AG04450 (cell line): Measurements from ENCODE around the gene ZNF207. TPM values are rescaled to one million over a fixed set of nuclear protein-coding genes. Genes with fewer than 3 reads are reported as not detected.

Source experiments
- CTCF ChIA-PET: fragments of 300-600, 350-600 bp; formaldehyde crosslinking; extraction: SDS; loops from one replicate; lab custom pipeline; 2022; ENCODE audit warnings: antibody characterized with exemption, inconsistent platforms; lab: Charles Lee
- POLR2A ChIA-PET: fragments of 350-600 bp; formaldehyde crosslinking; extraction: SDS; loops from one replicate; lab custom pipeline; 2021; ENCODE audit warnings: antibody characterized with exemption, inconsistent platforms; lab: Yijun Ruan, JAX
- DNase-seq: peaks from one replicate; pipeline ENCODE4 v3.0.0-alpha.2; 2011; ENCODE audit warnings: low read depth, low spot score
- H3K27ac ChIP-seq: one replicate; pipeline ENCODE4 v1.5.1; 2012; ENCODE audit warnings: low read depth, low read length, control low read depth
- H3K27me3 ChIP-seq: one replicate; pipeline ENCODE4 v1.6.0; 2012; ENCODE audit warnings: low read length; ENCODE audit not compliant: control insufficient read depth, insufficient read depth
- H3K4me3 ChIP-seq: 2 replicates; pipeline ENCODE4 v1.5.1; 2011; ENCODE audit warnings: mild to moderate bottlenecking, low read depth, low read length, control low read depth
- H3K9me3 ChIP-seq: 2 replicates; pipeline ENCODE4 v1.5.1; 2012; ENCODE audit warnings: low read length; ENCODE audit not compliant: control insufficient read depth, insufficient read depth
- CTCF ChIP-seq: IDR thresholded peaks from 2 replicates; pipeline ENCODE4 v1.5.1; 2011; ENCODE audit warnings: low read depth, low read length, control low read depth, inconsistent platforms
- polyA plus RNA-seq: library from polyadenylated mRNA; depleted of rRNA; stranded (reverse); fragments of >200 nt; gene quantifications from 2 replicates; pipeline ENCODE4 v1.2.3, GENCODE V29; 2011

Gene ZNF207
- polyA plus RNA-seq, 1 experiment = 239 TPM

GRCh38 chr17:32356378-32356743 is 6.4 kb downstream of the ZNF207 start:
- no peaks in the 10 kb centered on the region for H3K27me3 ChIP-seq
- H3K4me3 ChIP-seq = no peak overlapping the region
- DNase-seq = no peak
- no peak for TF ChIP-seq CTCF
- ChIA-PET CTCF (no interaction called here), POLR2A (no interaction called here)
- H3K27ac ChIP-seq = no peak overlapping the region
- no peaks in the 10 kb centered on the region for H3K9me3 ChIP-seq

DNA sequence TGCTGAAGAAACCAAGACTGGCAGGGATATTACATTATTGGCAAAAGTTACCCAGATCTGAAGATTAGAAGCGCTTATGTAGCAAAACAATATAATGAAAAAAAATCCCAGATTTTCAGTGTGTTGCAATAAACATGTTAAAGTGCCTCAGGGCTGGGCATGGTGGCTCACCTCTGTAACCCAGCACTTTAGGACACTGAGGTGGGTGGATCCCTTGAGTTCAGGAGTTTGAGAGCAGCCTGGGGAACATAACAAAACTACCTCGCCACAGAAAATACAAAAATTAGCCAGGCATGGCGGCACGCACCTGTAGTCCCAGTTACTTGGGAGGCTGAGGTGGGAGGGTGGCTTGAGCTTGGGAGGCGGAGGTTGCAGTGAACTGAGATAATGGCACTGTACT is 6.8 kb downstream of the ZNF207 start:
- Histone ChIP-seq H3K27ac (no peak overlapping the region), H3K9me3 (no peaks in the 10 kb centered on the region), H3K27me3 (no peaks in the 10 kb centered on the region), H3K4me3 (no peak overlapping the region)
- ChIA-PET POLR2A (no interaction called here), CTCF (no interaction called here)
- no peak for DNase-seq
- TF ChIP-seq CTCF = no peak

DNA sequence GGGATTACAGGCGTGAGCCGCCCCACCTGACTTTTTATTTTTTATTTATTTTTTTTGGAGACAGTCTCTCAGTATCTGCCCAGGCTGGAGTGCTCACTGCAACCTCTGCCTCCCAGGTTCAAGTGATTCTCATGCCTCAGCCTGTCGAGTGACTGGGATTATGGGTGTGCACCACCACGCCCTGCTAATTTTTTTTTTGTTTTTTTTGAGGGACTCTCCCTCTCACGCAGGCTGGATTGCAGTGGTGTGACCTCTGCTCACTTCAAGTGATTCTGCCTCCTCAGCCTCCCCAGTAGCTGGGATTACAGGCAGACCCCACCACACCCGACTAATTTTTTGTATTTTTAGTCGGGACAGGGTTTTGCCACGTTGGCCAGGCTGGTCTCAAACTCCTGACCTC is 7.7 kb downstream of the ZNF207 start:
- Histone ChIP-seq H3K4me3 (no peak overlapping the region), H3K27ac (no peak overlapping the region), H3K27me3 (no peaks in the 10 kb centered on the region), H3K9me3 (no peaks in the 10 kb centered on the region)
- POLR2A ChIA-PET = no interaction called here
- no peak for TF ChIP-seq CTCF
- DNase-seq = no peak
- CTCF ChIA-PET = no interaction called here

DNA sequence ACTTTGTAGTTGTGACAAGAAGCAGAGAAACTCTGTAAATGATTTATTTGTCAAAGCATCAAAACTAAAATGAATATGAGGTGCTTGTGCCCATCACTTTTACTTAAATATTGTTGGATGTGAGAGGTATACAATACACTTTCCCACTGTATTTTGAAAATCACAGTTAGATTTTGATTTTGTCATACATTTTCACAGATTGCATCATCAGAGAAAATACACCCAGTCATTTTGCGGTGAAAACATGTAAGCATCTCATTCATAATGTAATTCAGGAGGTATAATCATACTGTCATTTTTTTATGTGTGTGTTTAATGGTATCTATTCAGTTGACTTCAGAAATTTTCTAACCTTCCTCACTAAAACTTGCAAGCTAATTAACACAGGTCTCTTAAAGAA is 11.3 kb downstream of the ZNF207 start:
- ChIA-PET CTCF (no interaction called here), POLR2A (no interaction called here)
- H3K27ac ChIP-seq = no peak overlapping the region
- no peak for DNase-seq
- no peak for TF ChIP-seq CTCF
- H3K4me3 ChIP-seq = no peak overlapping the region
- H3K9me3 ChIP-seq = no peaks in the 10 kb centered on the region
- H3K27me3 ChIP-seq = no peaks in the 10 kb centered on the region

- Histone ChIP-seq H3K9me3 (no peaks in the 10 kb centered on the region), H3K4me3 (no peak overlapping the region), H3K27ac (no peak overlapping the region), H3K27me3 (no peaks in the 10 kb centered on the region)
- POLR2A ChIA-PET = no interaction called here
- no peak for DNase-seq
- TF ChIP-seq CTCF = no peak
- CTCF ChIA-PET = interaction anchor here (0.9 to 2.4 kb wide), 3 partner anchors 8 to 118 kb away, joined by 3 to 7 read pairs (median 3); no protein-coding TSS in a partner anchor
Measured at GRCh38 chr17:32370426-32370825, 20.5 kb downstream of the ZNF207 start.
